Spleen (tissue), 11 donors: Measurements from ENCODE around the gene DDX60. TPM values are rescaled to one million over a fixed set of nuclear protein-coding genes. Genes with fewer than 3 reads are reported as not detected.
"Not testable (repeated sequence)": the region's sequence is repeated elsewhere in the genome, so short reads cannot be mapped to it uniquely, and the experiment has no call there.

ENCODE experiments used
- DNase-seq: peaks from one replicate; pipeline ENCODE4 v3.0.0-alpha.2; 2020
- H3K27ac ChIP-seq, 8 donors: fragments of 200-600 bp; sonication (generic) in 7 of 8; 1 replicate in 4 of 8; 2 replicates in 4 of 8; pipeline versions ENCODE4 v1.5.0 to v1.8.0; 2016 to 2021; ENCODE audit warnings: inconsistent platforms in 4 of 8, mild to moderate bottlenecking in 4 of 8, moderate library complexity in 1 of 8
- H3K27me3 ChIP-seq, 7 donors: fragments of 200-600 bp; sonication (generic) in 6 of 7; replicated peaks in 1 of 7; 1 replicate in 4 of 7; 2 replicates in 3 of 7; pipeline versions ENCODE4 v1.5.0 to v1.8.0; 2016 to 2021; ENCODE audit warnings: inconsistent platforms in 3 of 7, mild to moderate bottlenecking in 1 of 7
- H3K36me3 ChIP-seq, 6 donors: fragments of 200-600 bp; sonication (generic) in 5 of 6; 1 replicate in 4 of 6; 2 replicates in 2 of 6; pipeline versions ENCODE4 v1.5.0 to v1.8.0; 2016 to 2021; ENCODE audit warnings: inconsistent platforms in 2 of 6
- H3K4me1 ChIP-seq, 6 donors: fragments of 200-600 bp; sonication (generic) in 5 of 6; 1 replicate in 3 of 6; 2 replicates in 3 of 6; pipeline versions ENCODE4 v1.5.0 to v1.8.0; 2016 to 2021; ENCODE audit warnings: inconsistent platforms in 3 of 6
- H3K4me3 ChIP-seq, 8 donors: fragments of 200-600 bp; sonication (generic) in 7 of 8; 1 replicate in 4 of 8; 2 replicates in 4 of 8; pipeline versions ENCODE4 v1.5.0 to v1.8.0; 2016 to 2021; ENCODE audit warnings: inconsistent platforms in 4 of 8, mild to moderate bottlenecking in 4 of 8, moderate library complexity in 2 of 8
- H3K9me3 ChIP-seq, 8 donors: fragments of 200-600 bp; sonication (generic) in 7 of 8; 1 replicate in 4 of 8; 2 replicates in 4 of 8; pipeline versions ENCODE4 v1.5.0 to v1.8.0; 2016 to 2021; ENCODE audit warnings: inconsistent platforms in 4 of 8
- POLR2A ChIP-seq, 3 donors: fragments of 450-650 bp; IDR thresholded peaks; one replicate each; pipeline ENCODE4 v1.5.1; 2017; ENCODE audit warnings: antibody characterized with exemption in 3 of 3, mild to moderate bottlenecking in 1 of 3
- POLR2AphosphoS5 ChIP-seq, 3 donors: sonication (generic); formaldehyde crosslinking; IDR thresholded peaks; one replicate each; pipeline ENCODE4 v1.5.1; 2017; ENCODE audit warnings: antibody characterized with exemption in 3 of 3
- WGBS, 5 donors: extraction: QIAGEN DNeasy Blood & Tissue Kit in 3 of 5; methylation state at CpG; one replicate each; pipeline versions ENCODE4 v1.1.5 to v1.1.7; 2013 to 2018; 5-methylcytosine and 5-hydroxymethylcytosine counted together
- intact Hi-C: fragments of 100-400 bp; cut with DNase I; formaldehyde crosslinking; loops from one replicate; pipeline ENCODE4 v1.15.0; 2023; ENCODE audit warnings: low total_unique reads
- polyA plus RNA-seq, 3 donors: library from polyadenylated mRNA; stranded (reverse); fragments of 200-250 nt; gene quantifications; one replicate each; pipeline ENCODE4 v1.2.1, GENCODE V29; 2013
- total RNA-seq, 7 donors: library from RNA; depleted of rRNA in 3 of 7; stranded (reverse); fragments of >200 nt in 3 of 7; fragmentation: NEBNext Ultra II Directional in 4 of 7; extraction: Animal tissue kit (Norgen Biotek cat#: 25700) in 4 of 7; gene quantifications; one replicate each; pipeline versions ENCODE4 v1.1.0 to v1.2.1, GENCODE V29; 2016 to 2021
- TF ChIP-seq, protein P1 (sequence below), 11 experiments: fragments of 200-600 bp in 7 of 11; fragments of 450-650 bp in 4 of 11; sonication (generic) in 4 of 11; IDR thresholded peaks in 8 of 11; conservative IDR thresholded peaks in 3 of 11; 1 replicate in 7 of 11; 2 replicates in 4 of 11; pipeline versions ENCODE4 v1.4.0 to v1.8.0; 2016 to 2021; ENCODE audit warnings: antibody characterized with exemption in 11 of 11, inconsistent platforms in 4 of 11, mild to moderate bottlenecking in 1 of 11
- donor health status: healthy with polysubstance abuse.
- donor health status: DM: no; HTN: no; CAD: no; lungs with moderate emphysema.
- donor health status: DM: no; HTN: no; CAD: no.
- donor health status: Bipolar disorder and iron deficiency.
- donor health status: healthy.
- donor health status: DM: no; HTN: no; CAD: no.
- donor health status: DM: yes; HTN: yes; CAD: no.

DDX60 gene
- total and polyA plus RNA-seq, 10 donors: 7.5 to 56.2 (median 38.2) TPM

DNA sequence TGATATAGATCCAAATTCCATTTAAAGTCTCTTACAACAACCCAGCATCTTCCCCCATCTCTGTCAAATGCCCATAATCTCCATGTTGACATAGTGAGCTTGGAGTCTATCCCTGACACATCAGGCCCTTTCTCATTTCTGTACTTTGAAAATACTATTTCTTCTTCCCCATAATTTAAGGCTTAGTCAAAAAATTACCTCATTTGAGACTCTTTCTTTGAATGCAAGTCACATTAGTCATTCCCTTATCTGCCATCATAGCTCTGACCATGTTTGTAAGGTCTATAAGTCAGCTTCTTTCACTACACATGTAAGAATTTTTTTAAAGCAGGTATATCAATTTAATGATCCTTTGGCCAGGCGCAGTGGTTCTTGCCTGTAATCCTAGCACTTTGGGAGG, 99.9 kb downstream of the DDX60 start:
- Histone ChIP-seq H3K4me1 (no peaks in the 10 kb centered on the region), H3K27ac (no peak overlapping the region), H3K36me3 (peaks cover 2 to 99% (median 57%) of the 10 kb centered on the region in 6 donors), H3K27me3 (no peaks in the 10 kb centered on the region), H3K9me3 (peaks cover 0 to 10% (median 4%) of the 10 kb centered on the region in 8 donors), H3K4me3 (no peak overlapping the region)
- no peak for DNase-seq
- TF ChIP-seq, protein P1, sequence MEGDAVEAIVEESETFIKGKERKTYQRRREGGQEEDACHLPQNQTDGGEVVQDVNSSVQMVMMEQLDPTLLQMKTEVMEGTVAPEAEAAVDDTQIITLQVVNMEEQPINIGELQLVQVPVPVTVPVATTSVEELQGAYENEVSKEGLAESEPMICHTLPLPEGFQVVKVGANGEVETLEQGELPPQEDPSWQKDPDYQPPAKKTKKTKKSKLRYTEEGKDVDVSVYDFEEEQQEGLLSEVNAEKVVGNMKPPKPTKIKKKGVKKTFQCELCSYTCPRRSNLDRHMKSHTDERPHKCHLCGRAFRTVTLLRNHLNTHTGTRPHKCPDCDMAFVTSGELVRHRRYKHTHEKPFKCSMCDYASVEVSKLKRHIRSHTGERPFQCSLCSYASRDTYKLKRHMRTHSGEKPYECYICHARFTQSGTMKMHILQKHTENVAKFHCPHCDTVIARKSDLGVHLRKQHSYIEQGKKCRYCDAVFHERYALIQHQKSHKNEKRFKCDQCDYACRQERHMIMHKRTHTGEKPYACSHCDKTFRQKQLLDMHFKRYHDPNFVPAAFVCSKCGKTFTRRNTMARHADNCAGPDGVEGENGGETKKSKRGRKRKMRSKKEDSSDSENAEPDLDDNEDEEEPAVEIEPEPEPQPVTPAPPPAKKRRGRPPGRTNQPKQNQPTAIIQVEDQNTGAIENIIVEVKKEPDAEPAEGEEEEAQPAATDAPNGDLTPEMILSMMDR (IDR thresholded peaks at IDR 0.05 in 8 of 11, conservative IDR thresholded peaks at IDR 0.05 in 3 of 11): no peak
- TF ChIP-seq POLR2A (IDR thresholded peaks at IDR 0.05): no peak
- no peak for TF ChIP-seq POLR2AphosphoS5 (IDR thresholded peaks at IDR 0.05)
- intact Hi-C loops: no loop called here
- 89 to 100% (median 96%) methylated on average over 1 of the region's 1 CpG for WGBS, 5 donors

DNA sequence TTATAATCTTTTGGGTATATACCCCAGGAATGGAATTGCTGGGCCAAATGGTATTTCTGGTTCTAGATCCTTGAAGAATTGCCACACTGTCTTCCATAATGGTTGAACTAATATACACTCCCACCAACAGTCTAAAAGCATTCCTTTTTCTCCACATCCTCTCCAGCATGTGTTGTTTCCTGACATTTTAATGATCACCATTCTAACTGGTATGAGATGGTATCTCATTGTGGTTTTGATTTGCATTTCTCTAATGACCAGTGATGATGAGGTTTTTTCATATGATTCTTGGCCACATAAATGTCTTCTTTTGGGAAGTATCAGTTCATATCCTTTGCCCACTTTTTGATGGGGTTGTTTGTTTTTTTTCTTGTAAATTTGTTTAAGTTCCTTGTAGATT, 105.0 kb downstream of the DDX60 start:
- intact Hi-C loops, H3K4me1 ChIP-seq, H3K27ac ChIP-seq, H3K4me3 ChIP-seq, H3K27me3 ChIP-seq, DNase-seq: not testable (repeated sequence)
- peaks cover 2 to 53% (median 20%) of the 10 kb centered on the region in 6 donors for H3K36me3 ChIP-seq
- peaks cover 0 to 20% (median 11%) of the 10 kb centered on the region in 8 donors for H3K9me3 ChIP-seq

GRCh38 chr4:168212656-168213055, 105.9 kb downstream of the DDX60 start:
- DNase-seq: no peak
- peaks cover 0 to 20% (median 11%) of the 10 kb centered on the region in 8 donors for H3K9me3 ChIP-seq
- H3K4me1 ChIP-seq: no peaks in the 10 kb centered on the region
- H3K4me3 ChIP-seq: no peak overlapping the region
- H3K27me3 ChIP-seq: no peaks in the 10 kb centered on the region
- no peak overlapping the region for H3K27ac ChIP-seq
- TF ChIP-seq POLR2AphosphoS5 (IDR thresholded peaks at IDR 0.05) (no peak), POLR2A (IDR thresholded peaks at IDR 0.05) (no peak)
- TF ChIP-seq, protein P1 (IDR thresholded peaks at IDR 0.05 in 8 of 11, conservative IDR thresholded peaks at IDR 0.05 in 3 of 11): no peak
- WGBS, 5 donors: 39 to 67% (median 46%) methylated on average over 3 of the region's 3 CpGs
- peaks cover 2 to 45% (median 13%) of the 10 kb centered on the region in 6 donors for H3K36me3 ChIP-seq
- intact Hi-C loops: no loop called here

DNA sequence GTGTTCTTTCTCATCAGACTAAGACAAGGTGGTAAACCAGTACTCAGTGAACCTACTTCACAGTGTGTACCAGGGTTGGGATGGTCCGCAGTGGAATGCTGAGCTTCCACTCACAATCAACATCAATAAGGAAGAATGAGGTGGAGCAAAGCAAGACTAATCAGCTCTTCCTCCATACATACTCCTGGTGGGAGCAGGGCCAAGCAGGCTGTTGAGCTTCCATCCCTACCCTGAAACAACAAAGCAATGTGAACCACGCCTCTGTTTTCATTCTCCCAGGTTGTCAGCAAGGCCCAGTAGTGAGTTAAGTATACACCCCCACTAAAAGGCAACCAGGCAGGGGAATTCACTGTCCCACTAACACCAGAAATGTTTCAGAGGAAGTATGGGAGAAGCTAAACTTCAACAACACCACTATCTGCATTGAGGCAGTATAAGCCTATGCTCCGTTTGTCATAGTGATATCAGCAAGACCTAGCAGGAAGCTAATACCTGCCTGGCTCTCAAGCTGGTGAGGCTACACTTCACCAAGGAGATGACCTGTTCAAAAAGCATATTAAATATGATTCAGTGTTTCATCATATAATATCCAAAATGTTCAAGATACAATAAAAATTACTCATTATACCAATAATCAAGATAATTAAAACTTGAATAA, 109.5 kb downstream of the DDX60 start:
- intact Hi-C loops: no loop called here
- WGBS, 5 donors: 89 to 100% (median 90%) methylated on average over 3 of the region's 3 CpGs
- Histone ChIP-seq H3K27me3 (no peaks in the 10 kb centered on the region), H3K4me3 (no peak overlapping the region), H3K4me1 (no peaks in the 10 kb centered on the region), H3K36me3 (peaks cover 0 to 10% (median 0%) of the 10 kb centered on the region in 6 donors), H3K27ac (no peak overlapping the region), H3K9me3 (peaks cover 0 to 30% (median 25%) of the 10 kb centered on the region in 8 donors)
- DNase-seq: no peak
- TF ChIP-seq, protein P1 (IDR thresholded peaks at IDR 0.05 in 8 of 11, conservative IDR thresholded peaks at IDR 0.05 in 3 of 11): no peak
- no peak for TF ChIP-seq POLR2AphosphoS5 (IDR thresholded peaks at IDR 0.05)
- TF ChIP-seq POLR2A (IDR thresholded peaks at IDR 0.05): no peak
